Body of pancreas (tissue), 4 donors: ENCODE results near the gene WDR3.

Source experiments
- POLR2A ChIP-seq, 3 donors: fragments of 450-650 bp; IDR thresholded peaks; one replicate each; pipeline ENCODE4 v1.6.1; 2016; ENCODE audit warnings: antibody characterized with exemption in 3 of 3, mild to moderate bottlenecking in 2 of 3
- TF ChIP-seq, protein P1 (sequence below), 7 experiments: fragments of 450-650 bp in 4 of 7; fragments of 200-600 bp in 3 of 7; sonication (generic) in 3 of 7; IDR thresholded peaks; one replicate each; pipeline ENCODE4 v1.5.1; 2016 to 2019; ENCODE audit warnings: antibody characterized with exemption in 7 of 7

DNA sequence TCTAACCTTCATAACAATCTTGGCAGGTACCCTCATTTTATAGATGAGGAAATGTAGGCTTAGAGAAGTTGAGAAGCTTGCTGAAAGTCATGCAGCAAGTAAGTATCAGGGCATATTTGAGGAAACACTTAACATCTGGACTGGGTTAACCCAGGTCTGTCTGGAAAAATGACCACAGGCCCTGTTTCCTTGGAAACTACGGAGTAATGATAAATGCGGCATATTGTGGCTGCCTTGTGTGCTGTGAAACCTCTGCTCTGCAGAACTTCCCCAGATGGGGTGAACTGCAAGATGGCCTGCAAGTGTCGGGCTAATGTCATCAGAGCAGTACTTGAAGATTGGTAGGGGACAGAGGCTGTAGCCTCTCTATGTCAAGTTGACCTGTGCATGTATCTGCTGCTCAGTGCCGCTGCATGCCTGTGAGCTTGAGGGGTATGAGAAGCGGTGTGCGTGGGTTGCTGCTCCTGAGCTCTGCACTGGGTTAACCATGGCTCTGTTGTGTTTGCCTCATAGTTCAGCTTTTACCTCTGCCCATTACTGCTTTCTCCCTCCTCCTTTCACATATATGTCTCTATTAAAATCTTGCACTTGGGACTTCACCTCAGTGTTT, 83.1 kb downstream of the WDR3 start:
- TF ChIP-seq POLR2A (IDR thresholded peaks at IDR 0.05), result no peak
- TF ChIP-seq, protein P1, sequence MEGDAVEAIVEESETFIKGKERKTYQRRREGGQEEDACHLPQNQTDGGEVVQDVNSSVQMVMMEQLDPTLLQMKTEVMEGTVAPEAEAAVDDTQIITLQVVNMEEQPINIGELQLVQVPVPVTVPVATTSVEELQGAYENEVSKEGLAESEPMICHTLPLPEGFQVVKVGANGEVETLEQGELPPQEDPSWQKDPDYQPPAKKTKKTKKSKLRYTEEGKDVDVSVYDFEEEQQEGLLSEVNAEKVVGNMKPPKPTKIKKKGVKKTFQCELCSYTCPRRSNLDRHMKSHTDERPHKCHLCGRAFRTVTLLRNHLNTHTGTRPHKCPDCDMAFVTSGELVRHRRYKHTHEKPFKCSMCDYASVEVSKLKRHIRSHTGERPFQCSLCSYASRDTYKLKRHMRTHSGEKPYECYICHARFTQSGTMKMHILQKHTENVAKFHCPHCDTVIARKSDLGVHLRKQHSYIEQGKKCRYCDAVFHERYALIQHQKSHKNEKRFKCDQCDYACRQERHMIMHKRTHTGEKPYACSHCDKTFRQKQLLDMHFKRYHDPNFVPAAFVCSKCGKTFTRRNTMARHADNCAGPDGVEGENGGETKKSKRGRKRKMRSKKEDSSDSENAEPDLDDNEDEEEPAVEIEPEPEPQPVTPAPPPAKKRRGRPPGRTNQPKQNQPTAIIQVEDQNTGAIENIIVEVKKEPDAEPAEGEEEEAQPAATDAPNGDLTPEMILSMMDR (IDR thresholded peaks at IDR 0.05), result no peak
